ENCODE data around the gene NIPBL. TPM values are rescaled to one million over a fixed set of nuclear protein-coding genes. Genes with fewer than 3 reads are reported as not detected.

NIPBL gene
- total and polyA plus RNA-seq, 10 of the 15 experiments (the other 5 are each of a cell fraction or from before 2014, with no cell fraction given) = 10.4 to 50.4 (median 20.2) TPM

- no peak for DNase-seq (ENCODE audit: low read depth, low spot score)
- H3K4me2 ChIP-seq (ENCODE audit: control insufficient read depth, insufficient read depth) = no peak overlapping the region
- no peak for ATAC-seq
- in situ Hi-C loops (cut with MboI) = no loop called here
- peaks cover 71% of the 10 kb centered on the region for H3K79me2 ChIP-seq (ENCODE audit: control insufficient read depth, insufficient read depth, low read length)
- intact Hi-C loops (cut with micrococcal nuclease; ENCODE audit: unreplicated experiment) = no loop called here
- TF ChIP-seq KDM1A (IDR thresholded peaks at IDR 0.05; ENCODE audit: borderline replicate concordance) (no peak), IRF4 (IDR thresholded peaks at IDR 0.05; ENCODE audit: low read depth, low read length) (no peak), BHLHE40 (IDR thresholded peaks at IDR 0.05; ENCODE audit: borderline replicate concordance in 1 of 2, low read depth in 2 of 2, low read length in 1 of 2) (no peak), BACH1 (IDR thresholded peaks at IDR 0.05; ENCODE audit: borderline replicate concordance) (no peak), SMAD5 (IDR thresholded peaks at IDR 0.05; ENCODE audit: low read depth) (no peak), MYC (IDR thresholded peaks at IDR 0.05; ENCODE audit: insufficient read depth, insufficient read length, insufficient replicate concordance, low read length, severe bottlenecking) (no peak), POLR2A (IDR thresholded peaks at IDR 0.05; ENCODE audit: low read depth, low read length) (no peak), GABPA (IDR thresholded peaks at IDR 0.05; ENCODE audit: low read depth) (no peak), IRF5 (IDR thresholded peaks at IDR 0.05; ENCODE audit: borderline replicate concordance) (no peak), BRCA1 (IDR thresholded peaks at IDR 0.05; ENCODE audit: low read depth, low read length) (no peak), MTA2 (IDR thresholded peaks at IDR 0.05; ENCODE audit: low read depth) (no peak), SREBF2 (IDR thresholded peaks at IDR 0.05; ENCODE audit: low read length) (no peak), DPF2 (IDR thresholded peaks at IDR 0.05) (no peak), SUPT20H (IDR thresholded peaks at IDR 0.05; ENCODE audit: borderline replicate concordance, control insufficient read depth, low read depth, low read length) (no peak), EGR1 (IDR thresholded peaks at IDR 0.05; ENCODE audit: borderline replicate concordance in 1 of 2, low read depth in 2 of 2, low read length in 2 of 2) (no peak), HDAC6 (IDR thresholded peaks at IDR 0.05; ENCODE audit: unreplicated experiment) (no peak)
- BruUV-seq (replicated peaks) = no TSS peak
- H3K36me3 ChIP-seq (ENCODE audit: control insufficient read depth in 2 of 2, insufficient read depth in 2 of 2, low read length in 1 of 2) = no peaks in the 10 kb centered on the region; a peak in 1 of 4 replicates
- no peak overlapping the region for H3K27ac ChIP-seq (ENCODE audit: control insufficient read depth, insufficient read depth)
- H3K9me3 ChIP-seq (replicated peaks; ENCODE audit: control insufficient read depth, insufficient read depth, low read length) = no peaks in the 10 kb centered on the region
- CTCF ChIA-PET = interaction anchor here (0.6 to 4.6 kb wide), 24 partner anchors 8 to 223 kb away, joined by 3 to 30 read pairs (median 4); no protein-coding TSS in a partner anchor
- H4K20me1 ChIP-seq (ENCODE audit: control insufficient read depth, insufficient read depth) = no peaks in the 10 kb centered on the region
- POLR2A ChIA-PET = no interaction called here
- SMC1A ChIA-PET (ENCODE audit: uncharacterized antibody, unreplicated experiment) = interaction anchor here (0.7 to 3.2 kb wide), 13 partner anchors 10 to 254 kb away, joined by 3 to 15 read pairs (median 3); partner anchors contain the start of gene NIPBL
- H3K4me1 ChIP-seq (ENCODE audit: control insufficient read depth, insufficient read depth, low read length) = no peaks in the 10 kb centered on the region
- no peaks in the 10 kb centered on the region for H3K27me3 ChIP-seq (replicated peaks in 1 of 2; ENCODE audit: control insufficient read depth in 2 of 2, insufficient read depth in 2 of 2, low read length in 1 of 2)
- FAIRE-seq = no peak
- H3K9ac ChIP-seq (ENCODE audit: control insufficient read depth, insufficient read depth, low read length) = no peak overlapping the region
- RAD21 ChIA-PET (ENCODE audit: unreplicated experiment) = interaction anchor here (0.6 to 3.7 kb wide), 7 partner anchors 9 to 206 kb away, joined by 3 to 35 read pairs (median 3); partner anchors contain the start of gene NIPBL
- no peak overlapping the region for H3K4me3 ChIP-seq
- no peak overlapping the region for H2AFZ ChIP-seq (ENCODE audit: control insufficient read depth, low read depth, low read length)
Observed at GRCh38 chr5:36945687-36946086, 69.1 kb downstream of the NIPBL start.
